HG02623 (cell line): ENCODE data around the gene VIT.

Source experiments
- ATAC-seq: cut with Tn5 transposase; IDR thresholded peaks from one replicate; pipeline ENCODE4 v1.9.1; 2021; ENCODE audit warnings: moderate library complexity; ENCODE audit not compliant: unreplicated experiment

The VIT gene

DNA sequence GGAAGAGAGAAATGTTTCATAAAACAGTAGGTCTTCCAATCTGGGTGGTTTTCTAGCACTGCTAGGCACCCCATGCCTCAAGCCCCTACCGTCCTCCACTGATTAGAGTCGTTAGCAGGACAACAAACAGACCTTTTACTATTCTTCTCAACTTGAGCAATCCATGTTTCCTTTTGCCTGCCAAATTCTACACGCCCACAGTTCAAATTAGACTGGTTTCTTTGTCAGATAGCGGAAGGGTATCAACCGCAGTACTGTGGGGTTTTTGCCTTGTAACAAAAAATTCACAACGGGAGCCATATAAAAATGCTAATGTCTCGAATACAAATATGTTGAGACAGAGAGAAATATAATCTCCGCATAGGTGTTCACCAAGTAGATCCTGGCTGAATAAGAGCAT, 59.9 kb downstream of the VIT start:
- ATAC-seq: no peak

- ATAC-seq: no peak
Measured at GRCh38 chr2:36762764-36763490, 66.4 kb downstream of the VIT start.

DNA sequence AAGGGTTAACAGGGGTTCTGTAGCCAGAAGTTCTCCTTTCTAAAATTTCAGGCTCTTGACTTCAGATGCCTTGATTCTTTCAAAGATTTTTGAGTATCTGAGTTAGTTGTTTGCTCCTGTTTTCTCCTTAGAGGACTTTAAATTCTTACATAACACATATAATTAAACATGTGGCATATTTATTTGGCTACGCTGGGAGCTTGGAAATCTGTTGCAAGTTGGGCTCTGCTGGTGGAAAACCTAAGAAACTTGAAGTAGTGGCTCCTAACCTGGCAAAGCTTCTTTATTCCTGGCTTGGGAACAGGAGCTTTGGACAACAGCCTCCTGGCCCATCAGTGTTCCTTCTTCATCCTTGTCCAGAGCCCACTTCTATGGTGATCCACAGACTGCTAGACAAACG, 72.6 kb downstream of the VIT start:
- ATAC-seq: no peak

GRCh38 chr2:36770542-36771287, 74.2 kb downstream of the VIT start:
- no peak for ATAC-seq

DNA sequence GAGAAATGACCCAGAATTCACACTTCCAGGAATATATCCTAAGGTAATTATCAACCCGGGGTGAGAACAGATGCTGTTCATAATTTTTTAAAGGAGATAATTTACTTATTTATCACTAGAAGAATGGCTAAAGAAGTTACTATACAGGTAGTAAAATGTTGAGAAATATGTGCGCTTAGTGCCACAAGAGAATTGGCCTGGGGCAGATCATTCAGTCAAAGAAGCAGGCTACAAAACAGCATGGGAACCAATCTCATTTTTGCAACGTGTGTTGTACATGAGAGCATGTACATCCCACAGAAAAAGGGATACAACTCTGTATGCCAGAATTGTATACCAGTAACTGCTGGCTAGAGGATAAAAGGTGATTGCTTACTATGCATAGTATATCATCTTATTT, 75.2 kb downstream of the VIT start:
- no peak for ATAC-seq

DNA sequence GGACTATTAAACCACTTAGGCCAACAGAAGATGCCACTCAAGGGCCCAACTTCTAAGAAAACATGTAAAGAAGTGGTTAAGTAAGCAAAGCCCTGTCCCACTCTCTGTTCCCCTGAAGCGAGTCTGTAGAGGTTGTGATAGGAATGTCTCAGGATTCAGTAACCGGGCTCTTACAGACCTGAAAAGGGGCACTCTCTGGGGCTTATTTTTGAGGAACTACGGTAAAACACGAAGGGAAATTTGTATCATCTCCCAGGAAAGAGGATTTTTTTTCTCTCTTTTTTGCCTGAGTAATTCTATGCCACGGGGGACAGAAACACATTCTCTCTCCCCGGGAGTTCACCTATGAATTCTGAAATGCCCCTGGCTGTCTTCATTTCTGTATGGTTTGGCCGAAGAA, 77.4 kb downstream of the VIT start:
- no peak for ATAC-seq

- ATAC-seq: no peak
Measured at GRCh38 chr2:36775261-36775660, 78.8 kb downstream of the VIT start.

GRCh38 chr2:36775806-36776205, 79.3 kb downstream of the VIT start:
- no peak for ATAC-seq

- no peak for ATAC-seq
Measured at GRCh38 chr2:36777272-36777671, 80.8 kb downstream of the VIT start.

- ATAC-seq: no peak
Measured at GRCh38 chr2:36777788-36778187, 81.3 kb downstream of the VIT start.

DNA sequence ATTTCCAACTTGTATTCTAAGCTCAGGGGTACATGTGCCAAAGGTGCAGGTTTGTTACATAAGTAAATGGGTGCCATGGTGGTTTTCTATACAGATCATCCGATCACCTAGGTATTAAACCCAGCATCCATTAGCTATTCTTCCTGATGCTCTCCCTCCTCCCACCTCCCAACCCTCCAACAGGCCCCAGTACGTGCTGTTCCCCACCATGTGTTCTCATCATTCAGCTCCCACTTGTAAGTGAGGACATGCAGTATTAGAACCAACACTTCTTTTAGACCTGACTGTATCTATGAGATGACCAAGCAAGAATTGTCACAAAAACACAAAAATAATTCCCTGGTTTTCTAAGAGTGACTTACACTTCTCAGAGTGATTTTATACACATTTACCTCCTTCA, 83.0 kb downstream of the VIT start:
- no peak for ATAC-seq

- ATAC-seq: peak; percentile 37
Measured at GRCh38 chr2:36780231-36780839, 83.8 kb downstream of the VIT start.

- ATAC-seq: no peak
Measured at GRCh38 chr2:36781907-36782720, 85.6 kb downstream of the VIT start.

- ATAC-seq: no peak
Measured at GRCh38 chr2:36783246-36783645, 86.7 kb downstream of the VIT start.

GRCh38 chr2:36785179-36785795, 88.8 kb downstream of the VIT start:
- peak; percentile 49 for ATAC-seq

DNA sequence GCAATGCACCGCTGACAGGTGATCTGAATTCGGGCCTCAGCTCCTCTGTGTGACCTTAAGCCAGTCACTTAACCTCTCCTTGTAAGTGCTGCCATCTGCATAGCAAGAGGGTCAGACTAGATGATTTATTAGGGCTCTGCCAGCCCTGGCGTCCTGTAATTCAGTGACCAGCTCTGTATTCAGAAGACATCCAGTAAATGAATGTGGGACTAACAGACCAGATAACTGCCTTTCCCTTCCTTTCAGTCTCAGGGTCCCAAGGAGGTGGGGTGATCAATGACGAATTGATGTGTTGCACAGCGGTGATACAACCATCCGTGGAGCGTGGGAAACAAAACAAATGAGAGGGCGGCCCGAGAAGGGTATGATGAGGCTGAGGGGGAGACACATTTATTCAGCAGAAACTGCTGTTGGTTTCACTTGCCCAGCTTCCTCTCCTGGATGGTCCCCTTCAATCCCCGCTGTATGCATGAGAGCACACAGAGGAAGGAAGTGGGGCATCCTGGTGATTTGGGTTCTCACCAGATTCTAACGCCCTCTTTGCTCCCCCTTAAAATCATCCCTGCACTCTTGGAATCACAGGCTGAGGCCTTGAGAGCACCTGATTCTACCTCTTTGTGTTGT, 92.8 kb downstream of the VIT start:
- no peak for ATAC-seq

DNA sequence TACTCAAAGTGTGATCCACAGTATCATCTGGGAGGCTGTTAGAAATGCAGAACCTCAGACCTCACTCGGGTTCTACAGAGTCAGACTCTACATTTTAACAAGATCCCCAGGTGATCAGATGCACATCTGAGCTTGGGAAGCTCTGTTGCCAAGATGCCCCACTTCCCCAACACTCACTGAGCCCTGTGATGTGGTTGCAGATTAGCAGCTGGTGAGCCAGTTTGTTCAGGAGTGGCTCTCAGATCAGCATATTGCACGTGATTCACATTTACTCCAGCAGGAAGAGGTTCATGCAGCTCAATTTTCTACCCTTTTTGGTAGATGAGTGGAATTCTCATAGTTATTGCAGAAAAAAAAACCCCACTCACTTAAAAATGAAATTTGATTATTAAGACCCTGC, 96.4 kb downstream of the VIT start:
- no peak for ATAC-seq

DNA sequence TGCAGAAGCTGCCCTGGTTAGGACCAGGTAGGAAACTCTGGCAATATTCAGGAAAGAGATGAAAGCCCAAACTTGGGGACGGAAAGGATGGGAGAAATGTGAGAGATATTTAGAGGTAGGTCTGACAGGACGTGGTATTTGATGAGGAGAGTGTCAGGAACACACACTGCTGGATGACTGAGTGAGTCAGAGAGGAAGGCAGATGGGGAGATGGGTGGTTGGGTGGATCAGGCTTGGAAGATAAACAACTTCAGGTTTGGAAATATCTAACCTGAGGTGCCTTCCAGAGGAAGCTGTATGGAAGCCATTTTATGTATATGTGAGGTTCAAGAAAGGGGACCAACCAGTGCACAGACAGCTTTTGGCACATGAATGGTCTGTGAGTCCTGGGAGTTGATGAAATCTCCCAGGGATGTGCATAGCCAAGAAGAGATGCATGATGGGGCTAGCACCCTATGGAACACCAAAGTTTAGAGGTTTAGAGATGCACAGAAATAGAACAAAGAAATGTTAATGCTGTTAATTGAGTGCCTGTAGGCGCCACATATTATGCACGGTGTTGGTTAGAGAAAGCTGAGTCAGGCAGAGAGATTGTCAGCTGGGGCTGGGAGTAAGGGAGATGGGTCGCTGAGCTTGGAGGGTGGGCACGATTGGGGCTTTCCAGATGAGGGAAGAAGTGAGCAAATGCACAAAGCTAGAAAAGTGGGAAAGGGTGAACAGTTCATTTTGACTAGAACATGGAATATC, 101.0 kb downstream of the VIT start:
- ATAC-seq: no peak

DNA sequence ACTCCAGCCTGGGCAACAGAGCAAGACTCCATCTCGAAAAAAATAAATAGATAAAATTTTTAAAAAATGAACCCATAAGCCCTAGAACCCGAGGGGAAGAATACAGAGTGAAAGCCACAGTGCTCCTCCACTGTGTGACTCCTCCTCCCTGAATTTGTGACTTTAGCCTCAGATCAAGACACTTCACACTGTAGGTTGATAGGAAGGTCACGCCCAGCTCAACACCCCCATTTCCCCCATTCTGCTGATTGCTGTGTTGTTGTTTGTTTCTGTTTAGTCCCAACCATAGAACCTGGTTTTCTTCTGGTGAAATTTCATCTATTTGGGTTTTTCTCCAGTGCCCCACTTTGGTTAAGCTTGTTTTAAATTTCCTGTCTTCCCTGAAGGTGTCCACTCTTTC, 102.2 kb downstream of the VIT start:
- ATAC-seq: no peak

- no peak for ATAC-seq
Measured at GRCh38 chr2:36800381-36800780, 103.9 kb downstream of the VIT start.
